ENCODE results near the gene SLC49A4.
A peak's percentile ranks its signal among the peaks of the same experiment; 100 is the strongest.

SLC49A4 gene

DNA sequence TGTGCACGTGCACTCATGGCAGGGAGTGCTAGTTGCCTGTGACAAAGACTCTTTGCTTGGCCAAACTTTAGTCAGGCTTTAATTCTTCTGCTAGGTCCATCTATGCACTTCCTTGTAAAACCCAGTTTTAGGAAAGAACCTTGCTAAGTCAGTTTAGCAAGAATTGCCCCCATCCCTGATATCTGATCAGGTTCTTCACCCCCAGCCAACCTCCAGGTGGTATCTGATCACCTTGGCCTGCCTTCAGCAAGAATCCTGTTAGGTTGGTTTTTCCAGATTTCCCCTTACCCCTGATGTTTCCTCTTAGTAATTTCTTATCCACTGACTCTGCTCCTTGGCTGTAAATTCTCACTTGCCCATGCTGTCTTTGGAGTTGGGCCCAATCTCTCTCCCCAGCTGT lies 9.6 kb upstream of the SLC49A4 start:
- DNase-seq (ENCODE audit: low read depth), result no peak

DNA sequence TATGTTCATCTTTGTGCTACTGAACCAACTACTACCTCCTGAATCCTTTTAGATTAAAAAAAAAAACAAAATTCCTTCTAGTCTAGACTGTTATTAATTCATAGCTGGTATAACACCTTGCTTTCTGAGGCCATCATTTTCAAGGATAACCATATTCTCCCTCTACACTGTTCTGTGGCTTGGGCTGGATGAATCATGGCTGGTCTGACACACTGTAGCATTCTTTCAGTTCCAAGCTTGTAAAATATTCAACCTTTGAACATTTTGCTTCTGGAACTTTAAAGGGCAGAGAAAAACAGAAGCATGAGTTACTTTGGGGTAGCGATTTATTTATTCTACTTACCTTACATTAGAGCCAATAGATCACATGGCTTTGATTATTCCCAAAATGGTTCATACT lies 8.8 kb upstream of the SLC49A4 start:
- DNase-seq (ENCODE audit: low read depth), result no peak

DNA sequence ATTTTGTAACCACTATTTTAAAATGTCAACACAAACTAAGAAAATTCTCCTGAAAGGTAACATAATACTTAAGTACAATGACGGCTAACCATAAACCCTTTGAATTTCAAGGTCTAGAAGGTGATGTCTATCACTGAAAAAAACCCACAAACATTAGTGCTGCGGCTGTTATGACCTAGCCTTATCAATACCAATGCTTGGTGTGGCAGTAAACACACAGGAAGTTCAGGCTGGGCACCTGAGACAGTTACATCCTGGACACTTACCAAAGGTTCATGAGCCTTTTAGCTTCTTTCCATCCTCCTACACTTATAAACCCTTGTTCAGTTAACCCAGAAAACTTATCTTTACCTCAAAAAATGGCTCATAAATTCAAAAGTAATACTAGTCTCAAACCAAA lies 7.0 kb upstream of the SLC49A4 start:
- no peak for DNase-seq (ENCODE audit: low read depth)

DNA sequence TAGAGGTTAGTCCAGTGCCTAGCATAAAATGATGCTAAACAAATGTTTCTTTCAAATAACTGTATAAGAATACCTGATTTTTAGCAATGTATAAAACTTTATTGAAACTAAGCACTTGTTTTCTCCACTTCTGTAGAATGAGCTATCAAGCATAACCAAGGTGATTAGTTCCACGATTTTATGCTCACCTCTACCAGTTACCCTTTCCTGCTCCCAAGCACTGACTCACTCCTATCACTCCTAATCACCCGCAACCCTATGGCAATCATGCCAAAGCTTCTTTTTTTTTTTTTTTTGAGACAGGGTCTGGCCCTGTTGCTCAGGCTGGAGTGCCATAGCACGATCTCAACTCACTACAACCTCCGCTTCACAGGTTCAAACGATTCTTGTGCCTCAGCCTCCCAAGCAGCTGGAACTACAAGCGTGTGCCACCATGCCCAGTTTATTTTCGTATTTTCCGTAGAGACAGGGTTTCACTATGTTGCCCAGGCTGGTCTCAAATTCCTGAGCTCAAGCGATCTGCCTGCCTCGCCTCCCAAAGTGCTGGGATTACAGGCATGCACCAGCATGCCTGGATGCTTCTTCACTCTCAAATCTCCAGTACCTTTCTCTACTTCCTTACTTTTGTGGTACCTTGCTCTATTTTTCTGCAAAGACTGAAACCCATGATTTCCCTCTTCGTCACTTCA lies 5.1 kb upstream of the SLC49A4 start:
- DNase-seq (ENCODE audit: low read depth), result no peak

DNA sequence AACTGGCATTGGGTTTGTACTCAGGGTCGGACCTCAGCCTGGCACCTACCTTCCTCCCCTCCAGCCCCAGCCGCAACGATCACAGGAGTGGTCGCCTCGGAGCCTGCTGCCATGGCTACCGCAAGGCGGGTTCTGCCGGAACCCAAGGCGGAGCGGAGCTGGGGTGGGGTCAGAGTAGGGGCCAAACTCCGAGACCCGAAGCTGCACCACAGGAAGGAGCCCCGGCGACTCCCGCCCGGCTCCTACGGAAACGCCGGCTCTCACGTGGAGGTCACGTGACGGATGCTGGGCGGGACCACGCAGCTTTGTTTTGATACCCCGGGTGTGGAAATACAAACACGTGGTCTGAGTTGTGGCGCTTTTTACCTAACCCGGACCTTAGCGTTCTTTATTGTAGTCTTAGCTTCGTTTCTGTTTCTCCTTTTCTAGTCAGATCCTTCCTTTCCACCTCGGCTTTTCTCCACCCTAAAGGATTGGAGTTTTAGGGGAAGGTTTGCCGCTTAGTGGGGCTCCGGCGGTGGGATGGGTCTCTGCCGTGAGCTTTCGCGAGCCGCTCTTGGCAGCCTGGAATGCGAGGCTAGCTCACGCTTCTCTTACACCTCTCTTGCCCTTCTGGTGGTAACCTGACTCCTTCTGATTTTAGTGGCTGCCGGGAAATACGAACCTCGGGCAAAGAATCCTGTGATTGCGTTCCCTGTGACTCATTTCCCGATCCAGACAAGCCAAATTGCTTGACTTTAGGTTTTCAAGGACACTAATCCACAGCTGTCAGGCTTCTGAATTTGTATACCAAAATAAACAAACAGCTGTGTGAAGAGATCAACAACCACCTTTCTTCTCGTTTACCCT lies 1.1 kb upstream of the SLC49A4 start, which contains the start of gene HSPBAP1:
Gene HSPBAP1, minus strand, starts transcription at position 264 of the 849 bp plus-strand sequence. Its CDS starts 151 bp downstream, at position 113.
- DNase-seq (ENCODE audit: low read depth), result peak; percentile 92

DNA sequence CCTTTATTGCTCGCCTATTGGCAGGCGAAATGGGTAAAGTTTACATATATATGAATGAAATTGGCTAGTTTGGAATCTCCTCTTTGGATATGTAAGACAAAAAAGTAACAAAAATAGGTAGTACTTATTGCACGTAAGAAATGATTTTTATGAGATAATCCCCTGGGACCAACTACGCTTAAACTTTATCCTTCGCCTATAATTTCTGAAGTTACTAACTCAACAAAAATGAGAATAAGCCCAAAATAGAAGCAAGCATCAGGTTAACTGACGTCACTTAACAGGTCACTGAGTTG lies 438 bp upstream of the SLC49A4 start:
- DNase-seq (ENCODE audit: low read depth), result no peak

DNA sequence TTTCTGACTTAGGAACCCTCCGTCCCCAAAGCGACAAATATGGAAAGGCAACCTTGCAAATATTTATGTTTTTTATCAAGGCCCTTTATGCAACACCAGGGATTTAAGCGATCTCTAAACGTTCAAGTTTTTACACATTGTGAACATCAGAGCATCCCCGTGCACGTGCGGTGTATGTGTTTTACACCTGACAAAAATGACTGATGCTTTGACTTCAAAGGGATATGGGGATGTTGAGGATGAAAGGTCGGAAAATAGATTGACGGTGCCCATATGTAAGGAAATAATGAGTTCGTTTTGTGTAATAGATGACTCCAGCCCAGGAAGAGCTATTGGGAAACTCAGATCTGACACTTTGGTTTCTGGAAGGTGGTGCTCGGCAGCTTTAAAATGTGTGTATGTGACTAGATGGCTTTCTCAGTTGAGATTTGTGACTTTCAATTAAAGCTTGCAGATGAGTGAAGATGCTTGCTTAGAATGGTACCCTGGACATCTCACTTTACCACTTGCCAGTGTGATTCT lies 866 bp downstream of the SLC49A4 start:
- no peak for DNase-seq (ENCODE audit: low read depth)

DNA sequence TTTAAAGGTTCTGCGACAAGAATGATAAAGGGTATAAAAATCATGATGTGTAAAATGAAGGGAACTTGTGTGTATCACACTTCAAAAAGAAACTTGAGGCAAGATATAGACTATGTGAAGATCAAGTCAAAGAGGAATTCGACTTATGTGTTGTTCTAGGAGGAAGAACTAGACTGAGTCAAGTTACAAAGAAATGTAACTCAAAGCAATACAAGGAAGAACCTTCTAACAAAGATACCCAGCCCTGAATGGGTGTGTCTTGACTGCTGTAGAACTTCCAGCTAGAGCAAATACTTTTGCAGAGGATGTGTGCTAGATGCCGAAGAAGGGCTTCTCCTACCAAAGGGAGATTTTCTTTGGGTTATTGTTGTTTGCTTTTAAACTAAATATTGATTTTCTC lies 2.4 kb downstream of the SLC49A4 start:
- no peak for DNase-seq (ENCODE audit: low read depth)

DNA sequence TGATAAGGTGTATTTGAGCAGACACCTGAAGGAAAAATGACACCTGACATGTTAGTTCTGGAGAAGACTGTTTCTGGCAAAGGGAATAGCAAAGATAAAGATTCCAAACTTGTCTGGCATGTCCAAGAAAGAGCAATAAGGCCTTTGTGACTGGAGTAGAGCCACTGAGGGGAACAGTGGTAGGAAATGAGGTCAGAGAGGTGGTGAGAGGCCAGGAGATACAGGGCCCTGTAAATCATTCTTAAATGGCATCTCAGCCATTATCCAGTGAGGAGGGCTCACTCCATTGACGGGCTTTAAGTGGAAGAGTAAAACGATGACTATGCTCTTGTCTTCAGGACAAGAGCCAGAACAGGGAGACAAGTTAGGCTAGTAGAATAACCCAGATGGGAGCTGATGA lies 4.5 kb downstream of the SLC49A4 start:
- no peak for DNase-seq (ENCODE audit: low read depth)

DNA sequence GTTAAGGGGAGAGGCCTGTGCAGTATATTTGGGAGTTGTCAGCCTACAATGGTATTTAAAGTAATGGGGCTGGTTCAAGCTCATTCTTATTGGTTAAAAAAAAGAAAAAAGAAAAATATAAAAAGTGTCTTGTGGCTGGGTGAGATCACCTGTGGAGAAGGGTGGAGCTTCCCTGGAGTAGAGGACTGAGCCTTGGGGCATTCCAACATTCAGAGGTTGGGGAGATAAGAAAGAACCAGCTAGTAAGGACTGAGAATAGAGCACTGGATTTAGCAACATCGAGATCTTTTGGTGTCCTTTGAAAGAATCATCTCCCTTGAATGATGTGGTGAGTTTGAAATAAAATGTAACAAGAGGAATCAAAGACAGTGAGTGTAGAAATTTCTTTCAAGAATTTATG lies 5.2 kb downstream of the SLC49A4 start:
- no peak for DNase-seq (ENCODE audit: low read depth)

DNA sequence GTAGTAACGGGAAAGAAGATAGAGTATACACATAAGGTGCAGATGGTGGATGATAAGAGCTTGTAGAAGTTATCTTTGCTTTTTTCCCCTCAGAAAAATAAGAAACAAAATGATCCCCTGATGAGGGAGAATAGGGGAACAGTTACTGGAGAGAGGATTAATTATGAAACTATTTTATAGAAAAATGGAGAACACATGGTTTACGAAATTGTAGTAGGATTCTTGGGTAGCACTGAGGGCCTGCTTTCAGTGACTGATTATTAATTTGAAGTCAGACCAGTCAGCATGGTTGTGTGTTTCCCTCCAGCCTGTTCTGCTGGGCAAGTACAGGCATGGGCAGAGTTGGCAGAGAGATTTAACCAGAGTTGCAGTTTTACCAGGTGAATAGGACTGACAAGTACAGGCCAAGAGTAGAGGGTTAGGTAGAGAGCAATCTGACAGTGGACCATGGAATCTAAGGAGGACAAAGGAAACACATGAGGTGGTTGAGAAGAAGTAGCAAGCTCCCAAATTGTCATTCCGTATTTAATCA lies 5.9 kb downstream of the SLC49A4 start:
- DNase-seq (ENCODE audit: low read depth), result no peak

DNA sequence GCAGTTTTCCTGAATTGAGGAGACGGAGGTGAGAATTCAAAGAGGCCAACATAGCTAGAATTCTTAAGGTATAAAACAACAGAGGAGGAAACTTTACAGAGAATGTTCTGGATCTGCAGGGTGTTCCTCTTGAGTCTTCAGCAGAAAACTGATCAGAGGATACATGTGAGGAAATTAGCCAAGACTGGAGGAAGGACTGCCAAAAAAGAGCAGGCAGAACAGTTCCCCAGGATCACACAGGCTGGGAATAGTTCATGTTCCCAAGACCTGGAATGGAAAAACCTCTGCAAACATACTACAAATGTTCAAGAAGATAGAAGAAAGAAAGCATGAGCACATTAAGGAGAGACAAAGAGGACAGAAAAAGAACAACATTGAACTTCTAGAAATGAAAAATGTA lies 7.5 kb downstream of the SLC49A4 start:
- DNase-seq (ENCODE audit: low read depth), result no peak

DNA sequence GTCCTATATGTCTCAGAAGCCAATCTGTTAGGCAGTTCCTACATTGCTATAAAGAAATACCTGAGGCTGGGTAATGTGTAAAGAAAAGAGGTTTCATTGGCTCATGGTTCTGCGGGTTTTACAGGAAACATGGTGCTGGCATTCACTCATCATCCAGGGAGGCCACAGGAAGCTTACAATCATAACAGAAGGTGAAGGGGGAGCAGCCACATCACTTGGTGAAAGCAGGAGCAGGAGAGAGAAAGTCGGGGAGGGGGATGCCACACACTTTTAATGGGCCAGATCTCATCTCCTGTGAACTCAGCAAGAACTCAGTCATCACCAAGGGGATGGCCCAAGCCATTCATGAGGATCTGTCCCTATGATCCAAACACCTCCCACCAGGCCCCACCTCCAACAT lies 9.1 kb downstream of the SLC49A4 start:
- DNase-seq (ENCODE audit: low read depth), result no peak

DNA sequence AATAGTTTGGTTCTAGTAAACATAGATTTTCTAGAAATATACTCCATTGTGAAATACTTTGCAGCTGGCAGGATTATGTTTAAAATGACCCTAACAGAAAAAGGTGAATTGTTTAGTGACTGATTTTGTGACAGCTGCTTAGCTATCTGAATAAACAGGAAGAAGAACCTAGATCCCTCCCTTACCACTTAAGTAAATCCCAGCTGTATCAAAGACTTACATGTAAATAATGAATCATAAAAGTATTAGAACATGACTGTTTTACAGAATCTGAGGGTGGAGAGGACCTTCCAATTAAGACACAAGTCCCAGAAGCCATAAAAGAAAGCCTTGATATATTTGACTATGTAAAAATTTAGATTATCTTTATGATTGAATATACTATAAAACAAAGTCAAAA lies 15.9 kb downstream of the SLC49A4 start:
- DNase-seq (ENCODE audit: low read depth), result no peak

DNA sequence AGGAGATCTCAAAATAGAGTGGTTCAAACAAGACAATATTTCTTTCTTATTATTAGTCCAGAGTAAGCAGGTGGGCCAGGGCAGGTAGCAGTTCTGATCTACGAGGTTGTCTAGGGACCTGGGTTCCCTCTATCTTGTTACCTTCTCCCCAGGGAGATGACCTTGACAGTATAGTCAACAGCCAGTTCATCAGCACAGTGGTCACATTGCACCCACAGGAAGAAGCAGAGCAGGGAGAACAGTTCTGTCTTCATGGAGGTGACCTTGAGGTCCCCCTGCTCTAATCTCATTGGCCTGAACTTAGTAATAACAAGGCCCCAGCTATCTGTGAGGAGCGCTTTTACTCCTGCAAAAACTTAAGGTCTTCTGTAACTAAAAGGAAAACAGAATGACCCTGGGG lies 21.7 kb downstream of the SLC49A4 start:
- DNase-seq (ENCODE audit: low read depth), result no peak

DNA sequence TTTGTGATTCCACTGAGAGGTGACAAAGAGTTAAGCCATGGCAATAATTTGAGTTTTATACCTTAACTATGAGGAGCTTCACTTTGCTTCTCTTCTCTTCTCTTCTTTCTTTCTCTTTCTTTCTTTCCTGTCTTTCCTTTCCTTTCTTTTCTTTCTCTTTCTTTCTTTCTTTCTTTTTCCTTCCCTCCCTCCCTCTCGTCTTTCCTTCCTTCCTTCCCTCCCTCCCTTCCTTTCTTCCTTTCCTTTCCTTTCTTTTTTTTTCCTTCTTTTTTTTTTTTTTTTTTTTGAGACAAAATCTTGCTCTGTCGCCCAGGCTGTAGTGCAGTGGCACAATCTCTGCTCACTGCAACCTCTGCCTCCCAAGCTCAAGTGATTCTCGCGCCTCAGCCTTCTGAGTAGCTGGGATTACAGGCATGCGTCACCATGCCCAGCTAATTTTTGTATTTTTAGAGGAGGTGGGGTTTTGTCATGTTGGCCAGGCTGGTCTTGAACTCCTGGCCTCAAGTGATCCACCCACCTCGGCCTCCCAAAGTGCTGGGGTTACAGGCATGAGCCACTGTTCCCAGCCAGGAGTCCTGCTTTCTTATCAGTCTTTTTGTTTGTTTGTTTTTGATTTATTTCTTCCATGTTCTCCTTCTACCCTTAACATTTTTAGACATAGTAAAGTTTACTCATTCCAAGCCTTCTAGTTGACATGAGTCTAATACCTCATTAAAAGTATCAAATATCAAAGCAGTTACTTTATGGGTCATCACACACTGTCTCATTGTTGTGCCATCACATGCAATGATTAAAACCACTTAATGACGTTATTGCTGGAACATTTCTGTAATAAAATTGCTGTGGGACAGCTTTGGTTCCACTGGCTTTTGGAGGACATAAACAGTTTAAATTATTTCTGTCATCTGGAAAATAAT lies 29.9 kb downstream of the SLC49A4 start:
- no peak for DNase-seq (ENCODE audit: low read depth)

DNA sequence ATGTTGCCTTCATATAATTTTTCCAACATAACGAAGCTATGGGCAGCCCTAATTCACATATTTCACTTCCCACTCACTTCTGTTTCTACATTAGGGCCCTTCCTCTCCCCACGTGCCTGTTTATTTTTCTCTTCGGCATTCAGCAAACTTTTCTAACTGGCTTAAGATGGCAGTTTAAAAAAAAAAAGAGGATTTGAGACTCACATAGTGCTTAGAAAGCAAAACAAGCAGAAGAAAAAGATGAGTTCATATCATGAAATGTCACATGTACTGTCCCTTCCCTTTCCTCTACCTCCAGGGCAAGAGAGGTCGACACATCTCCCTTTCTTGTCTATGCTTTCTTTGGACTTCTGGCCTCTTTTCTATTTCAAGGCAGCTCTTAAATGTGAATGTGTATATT lies 30.6 kb downstream of the SLC49A4 start:
- no peak for DNase-seq (ENCODE audit: low read depth)

DNA sequence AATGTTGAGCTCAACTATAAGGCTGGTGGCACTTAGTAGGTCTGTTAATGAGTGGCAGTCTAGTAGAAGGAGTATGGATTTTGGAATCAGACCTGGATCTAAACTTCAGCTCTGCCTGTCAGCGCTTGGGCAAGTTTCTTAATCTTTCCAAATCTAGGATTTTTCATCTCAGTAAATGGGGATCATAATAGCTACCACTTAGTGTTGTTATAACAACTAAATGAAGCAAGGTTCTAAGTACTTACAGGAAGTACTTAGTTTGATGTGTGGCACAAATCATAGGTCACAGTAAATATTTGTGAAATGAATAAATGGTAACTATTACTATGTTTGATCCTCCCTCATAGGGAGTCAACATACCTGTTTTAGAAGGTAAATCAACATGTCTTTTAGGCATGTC lies 31.4 kb downstream of the SLC49A4 start:
- no peak for DNase-seq (ENCODE audit: low read depth)

DNA sequence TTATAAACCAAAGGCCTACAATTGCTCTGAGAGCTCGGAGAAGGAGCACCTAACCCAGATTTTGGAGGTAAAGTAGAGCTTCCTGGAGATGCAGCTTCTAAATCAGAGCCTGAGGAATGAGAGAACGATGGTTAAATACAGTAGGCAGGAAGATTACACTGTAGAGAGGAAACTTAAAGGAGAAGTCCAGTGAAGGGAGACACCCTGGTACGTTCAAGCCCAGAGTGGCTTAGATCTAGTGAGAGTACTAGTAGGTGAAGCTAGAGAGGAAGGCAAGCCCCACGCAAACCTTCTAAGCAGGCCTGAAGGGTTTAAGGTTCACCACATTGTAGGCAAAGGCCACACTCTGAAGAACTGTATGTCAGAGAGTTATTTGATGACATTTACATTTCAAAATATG lies 33.4 kb downstream of the SLC49A4 start:
- no peak for DNase-seq (ENCODE audit: low read depth)

DNA sequence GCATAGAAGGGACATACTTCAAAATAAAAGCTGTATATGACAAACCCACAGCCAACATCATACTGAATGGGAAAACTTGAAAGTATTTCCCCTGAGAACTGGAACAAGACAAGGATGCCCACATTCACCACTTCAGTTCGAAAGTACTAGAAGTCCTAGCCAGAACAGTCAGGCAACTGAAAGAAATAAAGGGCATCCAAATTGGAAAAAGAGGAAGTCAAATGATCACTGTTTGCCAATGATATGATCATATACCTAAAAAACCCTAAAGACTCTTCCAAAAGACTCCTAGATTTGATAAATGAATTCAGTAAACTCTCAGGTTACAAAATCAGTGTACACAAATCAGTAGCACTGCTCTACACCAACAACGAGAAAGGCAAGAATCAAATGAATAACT lies 40.7 kb downstream of the SLC49A4 start:
- no peak for DNase-seq (ENCODE audit: low read depth)

DNA sequence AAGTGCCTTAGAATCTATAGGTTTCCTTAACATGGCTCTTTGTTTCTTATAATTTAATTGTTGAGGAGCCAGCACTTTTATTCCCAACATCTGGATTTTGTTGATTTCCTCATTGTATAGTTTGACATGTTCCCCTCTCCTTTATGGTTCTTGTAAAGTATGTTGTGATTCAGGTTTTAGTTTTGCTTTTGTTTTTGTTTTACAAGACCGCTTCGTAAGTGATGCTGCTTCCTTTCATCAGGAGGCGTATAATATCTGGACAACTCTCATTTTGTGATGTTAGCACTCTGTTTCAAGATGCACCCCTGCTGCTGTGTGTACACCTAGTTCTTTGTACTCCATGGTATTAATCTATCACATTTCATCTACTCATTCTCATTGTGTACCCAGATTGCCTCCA lies 48.7 kb downstream of the SLC49A4 start:
- no peak for DNase-seq (ENCODE audit: low read depth)

DNA sequence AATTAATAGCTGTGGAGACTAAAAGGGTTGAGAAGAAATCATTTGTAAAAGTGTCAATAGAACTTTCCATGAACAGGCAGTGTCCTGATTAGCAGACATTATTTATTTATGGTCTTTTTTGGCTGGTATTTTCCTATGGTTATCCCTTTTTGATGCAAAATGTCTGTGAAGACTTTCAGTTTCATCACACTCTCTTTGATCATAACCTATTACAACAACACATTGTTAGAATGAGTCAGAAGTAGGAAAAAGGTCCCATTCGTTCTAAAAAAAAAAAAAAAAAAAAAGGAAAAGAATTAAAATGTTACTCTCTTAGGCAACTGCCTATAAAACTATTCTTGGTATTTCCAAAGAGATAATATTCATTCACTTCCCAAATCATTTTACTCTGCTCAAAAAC lies 62.1 kb downstream of the SLC49A4 start:
- DNase-seq (ENCODE audit: low read depth), result no peak

Measured in stimulated activated CD8-positive, alpha-beta memory T cell treated with anti-CD3 and anti-CD28 coated beads, Interleukin-4, amount 100 ng/mL, for 24 hours (primary cell).